ENCODE data around the gene FBXO34.

FBXO34 gene

GRCh38 chr14:55272922-55273321 lies 1.7 kb downstream of the FBXO34 start:
- no peak for DNase-seq

GRCh38 chr14:55274146-55274545 lies 2.9 kb downstream of the FBXO34 start:
- DNase-seq = no peak

DNA sequence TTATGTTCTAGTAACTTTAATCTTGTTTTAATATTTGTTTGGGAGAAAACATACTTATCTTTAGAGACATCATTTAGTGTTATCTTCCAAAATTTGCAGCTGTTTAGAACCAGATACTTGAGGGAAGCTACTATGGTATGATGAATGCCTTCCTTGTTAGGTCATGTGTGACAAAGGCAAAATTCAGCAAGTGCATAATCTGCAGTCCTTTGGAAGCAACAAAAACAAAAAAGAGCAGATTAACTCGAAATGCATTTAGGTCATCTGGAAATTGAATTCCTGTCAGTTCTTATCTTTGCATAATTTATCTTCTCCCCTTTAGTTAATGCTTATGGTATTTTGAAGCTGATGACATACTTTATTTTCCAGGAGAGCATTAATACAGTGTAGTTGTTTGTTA lies 3.5 kb downstream of the FBXO34 start:
- DNase-seq = no peak

DNA sequence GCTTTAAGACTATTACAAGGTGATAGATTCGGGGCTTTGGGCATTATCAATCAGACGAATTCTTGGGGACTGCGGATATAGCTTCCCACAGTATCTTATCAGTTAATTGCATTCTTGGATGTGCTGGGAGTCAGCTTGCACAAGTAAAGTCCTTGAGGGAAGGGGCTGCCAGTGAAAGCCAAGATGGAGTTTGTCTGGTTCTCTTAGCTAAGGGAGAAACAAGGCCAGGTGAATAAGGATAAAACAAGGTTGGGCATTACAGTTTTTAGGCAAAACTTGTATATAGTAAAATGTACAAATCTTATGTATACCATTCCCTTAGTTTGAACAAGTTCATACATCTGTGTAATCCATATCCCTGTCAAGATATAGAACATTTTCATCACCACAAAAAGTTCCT lies 5.5 kb downstream of the FBXO34 start:
- DNase-seq = no peak

DNA sequence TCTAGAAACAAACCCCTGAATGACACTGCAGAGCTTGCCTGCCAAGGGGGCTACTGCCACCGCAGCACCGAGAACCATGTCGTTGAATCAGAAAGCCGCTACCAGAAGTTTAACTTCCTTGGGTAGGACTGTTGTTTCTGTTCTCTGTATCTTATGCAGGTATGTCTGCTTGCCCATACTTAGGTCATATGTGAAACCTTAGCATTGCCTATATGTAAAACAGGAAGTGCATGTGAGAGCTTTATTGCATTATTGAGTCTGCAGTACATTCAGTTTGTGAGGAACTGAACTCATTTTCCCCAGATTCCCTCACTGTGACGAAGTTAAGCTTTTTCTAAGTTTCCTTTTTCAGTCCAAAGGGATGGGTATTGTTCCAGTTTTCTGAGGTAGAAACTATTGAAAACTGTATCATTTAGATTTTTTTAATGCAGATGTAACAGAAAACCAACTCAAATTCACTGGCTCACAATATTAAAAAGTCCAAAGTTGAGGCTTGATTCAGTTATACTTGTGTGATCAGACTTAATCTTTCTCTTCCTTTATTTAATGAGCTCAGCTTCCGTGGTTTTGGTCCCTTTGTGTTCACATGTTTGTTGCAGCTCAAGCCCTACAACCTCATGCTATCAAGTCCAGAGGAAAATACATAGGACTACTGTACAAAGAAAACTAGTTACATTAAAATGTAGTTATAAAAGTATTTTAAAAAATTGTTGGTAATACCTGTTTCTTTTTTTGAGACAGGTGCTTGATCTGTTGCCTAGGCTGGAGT lies 6.9 kb downstream of the FBXO34 start:
- DNase-seq = no peak

GRCh38 chr14:55279384-55279783 lies 8.2 kb downstream of the FBXO34 start:
- no peak for DNase-seq

DNA sequence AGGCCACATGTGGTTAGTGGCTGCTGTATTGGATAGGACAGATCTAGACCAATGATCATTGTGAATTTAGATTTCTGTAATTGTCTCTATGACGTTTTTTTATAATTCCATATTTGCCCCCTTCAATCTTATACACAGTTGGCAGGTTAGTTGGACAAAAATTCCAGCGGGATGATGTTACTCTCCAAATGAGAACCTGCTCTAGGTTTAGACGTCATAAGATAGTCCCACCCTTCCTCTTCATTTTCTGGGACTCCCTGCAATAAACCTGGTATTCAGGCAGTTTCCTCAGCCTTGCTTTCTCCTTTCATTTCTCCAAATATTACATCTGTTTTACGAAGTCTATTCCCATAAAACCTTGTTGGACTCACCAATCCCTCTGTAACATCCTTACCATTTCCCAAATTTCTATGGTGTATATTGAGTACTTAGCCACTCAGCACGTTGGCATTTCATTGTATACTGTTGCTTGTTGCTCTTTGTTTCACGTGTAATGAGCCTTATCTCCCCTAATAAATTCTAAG lies 10.2 kb downstream of the FBXO34 start:
- DNase-seq = no peak

DNA sequence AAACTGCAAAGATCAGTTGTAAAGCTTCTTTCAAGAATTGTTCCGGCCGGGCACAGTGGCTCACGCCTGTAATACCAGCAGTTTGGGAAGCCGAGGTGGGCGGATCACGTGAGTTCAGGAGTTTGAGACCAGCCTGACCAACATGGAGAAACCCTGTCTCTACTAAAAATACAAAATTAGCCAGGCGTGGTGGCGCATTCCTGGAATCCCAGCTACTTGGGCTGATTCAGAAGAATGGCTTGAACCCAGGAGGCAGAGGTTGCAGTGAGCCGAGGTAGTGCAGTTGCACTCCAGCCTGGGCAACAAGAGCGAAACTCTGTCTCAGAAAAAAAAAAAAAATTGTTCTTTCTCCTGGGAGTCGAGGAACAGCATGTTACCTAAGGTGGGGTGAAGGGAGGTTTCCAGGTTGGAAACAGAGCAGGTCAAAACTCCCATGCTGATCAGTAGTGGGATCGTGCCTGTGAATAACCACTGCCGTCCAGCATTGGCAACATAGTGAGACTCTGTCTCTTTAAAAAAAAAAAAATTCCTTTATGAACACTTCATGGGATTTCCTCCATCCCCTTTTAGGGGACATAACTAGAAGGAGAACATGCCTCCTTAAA lies 13.9 kb downstream of the FBXO34 start:
- DNase-seq = no peak

DNA sequence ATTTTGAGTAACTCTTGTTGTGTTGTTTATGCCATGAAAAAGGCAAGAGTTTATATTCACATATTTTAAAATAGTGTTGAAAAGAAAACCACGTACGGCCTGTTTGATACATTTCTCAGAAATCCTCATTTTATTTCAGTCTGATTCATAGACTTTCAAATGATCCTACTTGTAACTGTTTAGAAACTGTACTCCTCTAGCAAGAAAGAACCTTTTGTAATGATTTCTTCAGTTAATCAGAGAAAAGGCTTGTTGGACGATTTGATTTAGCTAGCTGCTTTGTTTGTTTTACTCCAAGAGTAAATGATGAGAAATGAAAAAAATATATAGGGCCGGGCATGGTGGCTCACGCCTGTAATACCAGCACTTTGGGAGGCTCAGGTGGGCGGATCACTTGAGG lies 17.2 kb downstream of the FBXO34 start:
- no peak for DNase-seq

GRCh38 chr14:55291480-55292081 lies 20.4 kb downstream of the FBXO34 start:
- no peak for DNase-seq

GRCh38 chr14:55294603-55295002 lies 23.4 kb downstream of the FBXO34 start:
- DNase-seq = no peak

- no peak for DNase-seq
Measured at GRCh38 chr14:55297611-55298499, 26.6 kb downstream of the FBXO34 start.

DNA sequence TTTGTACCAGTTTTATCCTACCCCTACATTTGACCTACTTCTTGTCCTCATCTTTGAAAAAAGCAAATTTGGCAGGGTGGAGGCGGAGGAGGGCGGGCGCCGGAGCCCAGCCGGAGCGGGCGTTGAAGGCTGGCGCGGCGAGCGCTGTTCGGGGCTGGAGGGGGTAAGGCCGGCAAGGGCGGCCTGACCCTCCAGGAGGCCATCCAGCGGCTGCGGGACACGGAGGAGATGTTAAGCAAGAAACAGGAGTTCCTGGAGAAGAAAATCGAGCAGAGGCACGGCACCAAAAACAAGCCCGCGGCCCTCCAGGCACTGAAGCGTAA lies 27.2 kb downstream of the FBXO34 start:
- DNase-seq = no peak

DNA sequence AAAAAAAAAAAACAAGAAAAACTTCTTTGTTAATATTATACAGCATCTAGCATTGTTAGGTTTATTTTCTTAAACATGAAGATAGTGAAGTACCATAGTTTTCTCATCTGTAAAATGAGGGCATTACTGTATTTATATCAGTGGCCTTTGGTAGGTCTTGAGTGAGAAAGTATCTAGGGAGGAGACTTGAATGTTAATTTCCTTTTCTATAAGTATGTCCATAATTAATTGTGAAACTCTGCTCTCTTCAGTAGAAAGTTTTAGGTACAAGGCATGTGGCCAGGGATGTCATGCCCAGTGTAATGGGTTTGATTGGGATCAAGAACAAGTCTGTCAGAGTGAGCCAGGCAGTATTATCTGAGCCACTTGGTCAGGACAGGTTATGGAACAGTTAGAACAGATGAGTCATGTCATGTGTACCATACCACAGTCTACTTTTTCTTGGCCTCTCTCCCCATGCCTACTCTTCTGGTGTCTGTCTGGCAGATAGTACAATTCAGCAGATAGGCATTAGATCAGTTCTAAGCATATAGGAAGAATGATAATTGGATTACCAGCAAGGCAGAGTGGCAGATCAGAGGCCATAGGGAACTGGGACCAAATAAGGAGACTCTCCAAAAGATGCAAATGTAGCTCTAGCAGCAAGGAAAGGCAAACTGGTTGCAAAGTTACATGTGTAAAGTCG lies 30.4 kb downstream of the FBXO34 start:
- DNase-seq = no peak

DNA sequence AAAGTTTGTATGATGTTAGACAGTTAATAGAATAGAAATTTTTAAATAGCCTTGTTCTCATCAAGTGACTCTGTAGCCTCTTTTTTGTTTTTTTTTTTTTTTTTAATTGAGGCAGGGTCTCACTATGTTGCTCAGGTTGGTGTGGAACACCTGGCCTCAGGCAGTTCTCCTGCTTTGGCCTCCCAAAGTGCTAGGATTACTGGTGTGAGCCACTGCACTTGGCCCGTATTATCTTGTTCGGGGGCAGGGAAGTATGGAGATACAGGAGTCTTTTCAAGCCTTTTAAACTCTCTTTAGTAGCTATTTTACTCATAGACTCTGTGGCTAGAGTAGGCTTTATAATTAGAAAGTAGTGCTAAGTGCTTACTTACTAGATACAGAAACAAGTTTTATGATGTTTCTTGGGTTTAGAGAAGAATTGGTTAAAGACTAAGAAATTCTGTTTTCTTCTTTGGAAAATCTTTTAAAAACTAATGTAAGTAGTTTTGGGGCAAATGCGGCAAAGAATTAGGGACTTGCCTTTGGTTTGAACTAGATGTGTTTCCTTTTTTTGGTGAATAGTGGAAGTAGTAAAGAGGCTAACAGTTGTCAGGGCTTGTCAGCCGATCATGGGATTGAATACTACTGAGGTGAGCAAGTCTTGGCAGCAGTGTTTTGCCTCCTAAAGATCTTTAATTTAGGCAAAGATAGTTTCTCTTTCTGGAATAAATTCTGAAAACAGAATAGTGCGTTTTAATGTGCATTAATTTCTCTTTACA lies 31.3 kb downstream of the FBXO34 start:
- no peak for DNase-seq

- no peak for DNase-seq
Measured at GRCh38 chr14:55303125-55303499, 31.9 kb downstream of the FBXO34 start.

GRCh38 chr14:55303691-55304145 lies 32.5 kb downstream of the FBXO34 start:
- no peak for DNase-seq

GRCh38 chr14:55306938-55307589 lies 35.8 kb downstream of the FBXO34 start:
- DNase-seq = peak; percentile 44

DNA sequence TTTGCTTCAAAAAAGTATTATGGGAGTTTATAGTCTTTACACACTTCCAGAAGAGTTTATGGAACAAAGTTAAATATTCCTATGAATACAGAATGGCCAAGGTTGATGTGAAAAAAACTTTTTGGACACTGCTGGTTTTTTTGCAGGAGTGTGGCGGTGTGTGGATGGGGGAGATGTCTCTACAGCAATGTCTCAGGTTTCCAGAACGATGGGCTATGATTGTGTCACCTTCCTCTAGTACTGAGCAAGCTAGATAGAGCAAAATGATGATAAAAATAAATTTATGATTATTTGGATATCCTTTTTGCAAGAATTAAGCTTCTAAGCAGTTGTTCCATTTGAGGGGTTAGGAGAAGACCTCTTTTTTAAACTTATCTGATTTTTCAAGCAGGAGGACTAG lies 37.9 kb downstream of the FBXO34 start:
- no peak for DNase-seq

- DNase-seq = no peak
Measured at GRCh38 chr14:55309761-55310365, 38.6 kb downstream of the FBXO34 start.

Data from NCI-H345 (cell line).